Measurements from ENCODE around the gene FAM219B. TPM values are rescaled to one million over a fixed set of nuclear protein-coding genes. Genes with fewer than 3 reads are reported as not detected.

Gene FAM219B, protein sequence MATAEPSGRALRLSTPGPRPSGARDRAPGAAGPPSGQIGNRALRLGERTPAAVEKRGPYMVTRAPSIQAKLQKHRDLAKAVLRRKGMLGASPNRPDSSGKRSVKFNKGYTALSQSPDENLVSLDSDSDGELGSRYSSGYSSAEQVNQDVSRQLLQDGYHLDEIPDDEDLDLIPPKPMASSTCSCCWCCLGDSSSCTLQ
- 10 to 100 TPM; 50.5 to 65.0 (median 57.2) TPM for total RNA-seq
- polyA plus RNA-seq: 10 to 100 TPM; 16.6 to 38.4 (median 30.1) TPM

DNA sequence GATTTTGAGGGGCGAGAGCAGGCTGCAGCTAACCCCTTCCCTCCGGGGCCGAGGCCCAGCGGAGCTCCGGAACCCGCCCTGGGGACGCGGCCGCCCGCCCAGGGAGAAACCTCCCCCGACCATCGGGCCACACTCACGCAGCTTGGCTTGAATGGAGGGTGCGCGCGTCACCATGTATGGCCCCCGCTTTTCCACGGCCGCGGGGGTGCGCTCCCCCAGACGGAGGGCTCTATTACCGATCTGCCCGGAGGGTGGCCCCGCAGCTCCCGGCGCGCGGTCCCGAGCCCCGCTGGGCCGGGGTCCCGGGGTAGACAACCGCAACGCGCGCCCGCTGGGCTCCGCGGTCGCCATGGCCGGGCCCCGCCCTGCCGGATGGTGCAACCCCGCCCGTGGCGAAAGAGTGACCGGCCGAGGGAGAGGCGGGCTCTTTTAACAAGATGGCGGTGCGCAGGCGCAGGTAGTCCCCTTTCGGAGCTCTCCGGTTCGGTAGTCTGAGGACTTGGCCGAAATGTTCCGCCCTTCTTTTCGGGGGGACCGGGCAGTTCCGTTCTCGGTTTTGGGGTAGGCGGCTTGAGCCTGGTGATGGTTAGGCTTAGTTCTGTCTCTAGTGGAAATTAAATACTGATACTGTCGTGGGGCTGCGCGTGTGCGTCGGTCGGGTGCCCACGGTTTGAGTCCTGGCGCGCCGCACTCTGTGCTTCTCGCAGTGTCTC is at the start of gene FAM219B:
TSS of gene FAM219B (minus strand) at position 402 of the 713 bp plus-strand sequence. CDS start at position 351, 51 bp downstream.
- intact Hi-C loops (cut with DNase I): loop anchor here (1.0 to 5.0 kb wide), 2 partner anchors 32 to 34 kb away; partner anchors contain the start of genes COX5A and SCAMP2
- peak; percentile 98 for DNase-seq
- WGBS, 2 donors: 0% methylated on average over 74 of the region's 74 CpGs
- H3K27ac ChIP-seq: peak within 1 kb of the TSS; percentile 91 to 97 (median 96)
- no peaks in the 10 kb centered on the region for H3K9me3 ChIP-seq
- TF ChIP-seq, protein P1, sequence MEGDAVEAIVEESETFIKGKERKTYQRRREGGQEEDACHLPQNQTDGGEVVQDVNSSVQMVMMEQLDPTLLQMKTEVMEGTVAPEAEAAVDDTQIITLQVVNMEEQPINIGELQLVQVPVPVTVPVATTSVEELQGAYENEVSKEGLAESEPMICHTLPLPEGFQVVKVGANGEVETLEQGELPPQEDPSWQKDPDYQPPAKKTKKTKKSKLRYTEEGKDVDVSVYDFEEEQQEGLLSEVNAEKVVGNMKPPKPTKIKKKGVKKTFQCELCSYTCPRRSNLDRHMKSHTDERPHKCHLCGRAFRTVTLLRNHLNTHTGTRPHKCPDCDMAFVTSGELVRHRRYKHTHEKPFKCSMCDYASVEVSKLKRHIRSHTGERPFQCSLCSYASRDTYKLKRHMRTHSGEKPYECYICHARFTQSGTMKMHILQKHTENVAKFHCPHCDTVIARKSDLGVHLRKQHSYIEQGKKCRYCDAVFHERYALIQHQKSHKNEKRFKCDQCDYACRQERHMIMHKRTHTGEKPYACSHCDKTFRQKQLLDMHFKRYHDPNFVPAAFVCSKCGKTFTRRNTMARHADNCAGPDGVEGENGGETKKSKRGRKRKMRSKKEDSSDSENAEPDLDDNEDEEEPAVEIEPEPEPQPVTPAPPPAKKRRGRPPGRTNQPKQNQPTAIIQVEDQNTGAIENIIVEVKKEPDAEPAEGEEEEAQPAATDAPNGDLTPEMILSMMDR (IDR thresholded peaks at IDR 0.05): no peak
- TF ChIP-seq POLR2A (IDR thresholded peaks at IDR 0.05): peak; percentile 51 to 64
- no peak for TF ChIP-seq EP300 (IDR thresholded peaks at IDR 0.05)
- TF ChIP-seq POLR2AphosphoS5 (IDR thresholded peaks at IDR 0.05): peak; percentile 85 to 93 (median 90)
- no peaks in the 10 kb centered on the region for H3K27me3 ChIP-seq
- peak within 1 kb of the TSS; percentile 77 to 90 (median 86) for H3K4me3 ChIP-seq
- H3K36me3 ChIP-seq: peaks cover 7 to 39% (median 12%) of the 10 kb centered on the region in 4 donors
- peaks cover 0 to 29% (median 24%) of the 10 kb centered on the region in 4 donors for H3K4me1 ChIP-seq

DNA sequence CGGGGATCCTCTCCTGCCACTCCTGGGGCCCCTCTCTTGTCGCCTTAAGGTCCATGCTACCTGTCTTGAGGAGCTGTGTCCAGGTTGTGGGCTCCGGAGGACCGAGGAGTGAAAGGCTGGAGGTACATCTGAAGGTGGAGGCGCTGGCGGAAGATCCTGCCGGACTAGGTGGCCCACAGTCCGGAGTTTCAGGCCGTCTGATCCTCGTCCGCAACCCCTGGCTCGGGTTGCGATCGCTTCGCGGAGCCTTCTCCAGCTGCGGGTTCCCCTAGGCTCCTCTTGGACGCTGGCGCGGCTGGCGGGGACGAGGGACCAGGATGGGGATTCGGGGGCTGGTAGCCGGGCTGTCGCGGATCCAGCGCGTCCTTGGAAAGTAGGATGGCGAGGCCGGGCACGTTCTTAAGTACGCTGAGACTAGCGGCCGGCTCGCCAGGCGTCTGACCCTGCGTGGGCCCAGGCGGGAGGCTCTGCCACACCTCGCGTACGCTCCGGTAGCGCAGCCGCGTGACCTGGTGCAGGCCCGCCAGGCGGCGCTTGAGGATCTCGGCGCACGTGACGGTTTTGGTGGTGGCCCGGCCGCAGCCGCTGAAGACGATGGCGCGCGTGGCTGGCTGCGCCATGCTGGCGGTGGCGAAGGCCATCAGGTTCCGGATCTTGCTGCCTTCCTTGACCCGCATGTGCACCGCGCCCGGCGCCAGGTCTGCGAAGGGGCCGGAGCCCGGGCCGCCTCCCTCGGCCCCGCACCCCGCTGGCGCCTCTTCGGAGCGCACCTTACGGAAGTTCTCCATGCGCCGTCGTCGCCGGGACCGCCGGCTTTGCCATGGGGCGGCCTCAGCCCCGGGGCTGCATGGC is 49.4 kb upstream of the FAM219B start:
- intact Hi-C loops (cut with DNase I): loop anchor here (2.0 to 10.0 kb wide), 5 partner anchors 67 to 581 kb away; partner anchors contain the start of genes C15orf39, PPCDC and ULK3
- no peaks in the 10 kb centered on the region for H3K36me3 ChIP-seq
- 20 to 25% methylated on average over 88 of the region's 88 CpGs for WGBS, 2 donors
- peak; percentile 89 for DNase-seq
- no peak for TF ChIP-seq EP300 (IDR thresholded peaks at IDR 0.05)
- TF ChIP-seq POLR2AphosphoS5 (IDR thresholded peaks at IDR 0.05): peak in 1 of 4 donors; percentile 32
- no peak for TF ChIP-seq POLR2A (IDR thresholded peaks at IDR 0.05)
- TF ChIP-seq, protein P1 (IDR thresholded peaks at IDR 0.05): peak in 3 of 4 experiments; percentile 17 to 41 (median 18)
- peaks cover 20 to 63% (median 30%) of the 10 kb centered on the region in 3 donors for H3K27me3 ChIP-seq
- peaks cover 0 to 51% (median 40%) of the 10 kb centered on the region in 4 donors for H3K4me1 ChIP-seq
- peak overlapping the region; percentile 33 to 65 (median 56) for H3K4me3 ChIP-seq
- no peaks in the 10 kb centered on the region for H3K9me3 ChIP-seq
- H3K27ac ChIP-seq: peak overlapping the region; percentile 68 to 84 (median 70)

DNA sequence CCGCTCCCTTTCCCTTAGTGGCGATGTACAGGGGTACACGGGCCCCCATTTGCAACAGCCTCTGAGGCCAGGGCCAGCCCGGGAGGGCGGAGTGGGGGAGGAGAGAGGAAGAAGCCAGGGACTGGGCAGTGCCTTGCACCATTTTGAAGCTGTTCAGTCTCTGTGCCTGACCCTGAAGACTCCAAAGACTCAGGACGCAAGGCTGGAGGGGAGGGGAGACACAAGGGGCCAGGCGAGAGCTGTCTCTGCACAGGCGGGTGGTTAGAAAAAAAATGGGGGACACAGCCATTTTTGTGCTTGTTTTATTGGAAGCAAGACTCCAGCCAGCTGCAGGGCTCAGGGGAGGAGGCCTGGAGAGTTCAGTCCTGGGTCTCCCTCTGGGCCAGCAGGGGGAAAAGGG is 48.4 kb upstream of the FAM219B start:
- H3K4me1 ChIP-seq: peaks cover 0 to 54% (median 40%) of the 10 kb centered on the region in 4 donors
- H3K4me3 ChIP-seq: peak overlapping the region in 2 of 4 donors; percentile 10 to 59
- no peaks in the 10 kb centered on the region for H3K9me3 ChIP-seq
- 57 to 71% methylated on average over 8 of the region's 8 CpGs for WGBS, 2 donors
- no peak for TF ChIP-seq POLR2A (IDR thresholded peaks at IDR 0.05)
- TF ChIP-seq, protein P1 (IDR thresholded peaks at IDR 0.05): no peak
- no peak for TF ChIP-seq POLR2AphosphoS5 (IDR thresholded peaks at IDR 0.05)
- TF ChIP-seq EP300 (IDR thresholded peaks at IDR 0.05): no peak
- no peaks in the 10 kb centered on the region for H3K36me3 ChIP-seq
- DNase-seq: no peak
- intact Hi-C loops (cut with DNase I): loop anchor here (5.0 to 10.0 kb wide), 4 partner anchors 113 to 580 kb away; partner anchors contain the start of genes C15orf39 and ULK3
- peaks cover 20 to 59% (median 26%) of the 10 kb centered on the region in 3 donors for H3K27me3 ChIP-seq
- H3K27ac ChIP-seq: no peak overlapping the region

DNA sequence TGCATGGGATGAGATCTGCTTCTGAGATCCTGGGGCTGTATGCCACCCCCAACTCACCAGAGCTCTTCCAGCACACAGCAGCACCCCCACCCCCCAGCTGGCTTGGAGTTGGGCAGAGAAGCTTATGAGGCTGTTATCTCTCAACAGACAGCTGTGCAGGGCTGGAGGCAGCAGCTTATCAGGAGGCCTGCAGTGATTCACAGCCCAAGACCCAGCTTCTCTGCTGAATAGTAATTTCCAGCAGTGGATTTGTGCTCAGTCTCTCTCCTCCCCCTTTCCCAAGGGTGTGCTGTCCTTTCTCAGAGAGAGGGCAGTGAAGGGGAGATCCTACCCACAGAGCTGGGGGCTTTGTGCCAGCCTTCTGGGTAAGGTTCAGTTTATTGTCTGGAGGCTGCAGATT is 47.9 kb upstream of the FAM219B start:
- peak overlapping the region in 1 of 4 donors; percentile 59 for H3K4me3 ChIP-seq
- DNase-seq: no peak

More for the DNA sequence above, 47.9 kb upstream of the FAM219B start:
- Histone ChIP-seq H3K36me3 (no peaks in the 10 kb centered on the region), H3K4me1 (peaks cover 0 to 53% (median 40%) of the 10 kb centered on the region in 4 donors), H3K9me3 (no peaks in the 10 kb centered on the region), H3K27me3 (peaks cover 20 to 54% (median 24%) of the 10 kb centered on the region in 3 donors), H3K27ac (no peak overlapping the region)
- TF ChIP-seq POLR2A (IDR thresholded peaks at IDR 0.05): no peak
- no peak for TF ChIP-seq EP300 (IDR thresholded peaks at IDR 0.05)
- TF ChIP-seq POLR2AphosphoS5 (IDR thresholded peaks at IDR 0.05): no peak
- TF ChIP-seq, protein P1 (IDR thresholded peaks at IDR 0.05): no peak
- intact Hi-C loops (cut with DNase I): loop anchor here (5.0 to 10.0 kb wide), 3 partner anchors 52 to 580 kb away; no protein-coding TSS in a partner anchor
